Adrenal gland (tissue), 12 donors: ENCODE data around the gene MYG1. TPM values are rescaled to one million over a fixed set of nuclear protein-coding genes. Genes with fewer than 3 reads are reported as not detected.

Source experiments
- DNase-seq, 7 donors: peaks; one replicate each; pipeline ENCODE4 v3.0.0-alpha.2; 2019 to 2020
- H3K27ac ChIP-seq, 5 donors: fragments of 200-600 bp; sonication (generic) in 4 of 5; 1 replicate in 3 of 5; 2 replicates in 2 of 5; pipeline versions ENCODE4 v1.5.1 to v1.8.0; 2016 to 2020; ENCODE audit warnings: mild to moderate bottlenecking in 1 of 5
- H3K27me3 ChIP-seq: fragments of 200-600 bp; 2 replicates; pipeline ENCODE4 v1.8.0; 2021
- H3K36me3 ChIP-seq, 2 donors: fragments of 200-600 bp; replicated peaks in 1 of 2; 1 replicate in 1 of 2; 2 replicates in 1 of 2; pipeline versions ENCODE4 v1.5.1 to v1.8.0; 2018 to 2022
- H3K4me1 ChIP-seq, 2 donors: fragments of 200-600 bp; replicated peaks in 1 of 2; 1 replicate in 1 of 2; 2 replicates in 1 of 2; pipeline versions ENCODE4 v1.5.1 to v1.8.0; 2018 to 2021
- H3K4me3 ChIP-seq, 4 donors: fragments of 200-600 bp; sonication (generic) in 3 of 4; one replicate each; pipeline ENCODE4 v1.5.1; 2016 to 2018
- H3K9me3 ChIP-seq, 3 donors: fragments of 200-600 bp; sonication (generic) in 1 of 3; replicated peaks in 1 of 3; 1 replicate in 2 of 3; 2 replicates in 1 of 3; pipeline versions ENCODE4 v1.5.1 to v1.8.0; 2016 to 2021
- CTCF ChIP-seq, 6 experiments: fragments of 450-650 bp in 4 of 6; fragments of 200-600 bp in 2 of 6; sonication (generic) in 1 of 6; IDR thresholded peaks; 1 replicate in 5 of 6; 2 replicates in 1 of 6; pipeline versions ENCODE4 v1.5.1 to v1.8.0; 2016 to 2021; ENCODE audit warnings: antibody characterized with exemption in 6 of 6, mild to moderate bottlenecking in 2 of 6, moderate library complexity in 1 of 6
- POLR2A ChIP-seq, 2 donors: fragments of 450-650 bp; IDR thresholded peaks; one replicate each; pipeline ENCODE4 v1.6.1; 2017; ENCODE audit warnings: antibody characterized with exemption in 2 of 2, mild to moderate bottlenecking in 2 of 2, moderate library complexity in 1 of 2
- WGBS, 4 donors: extraction: QIAGEN DNeasy Blood & Tissue Kit in 2 of 4; methylation state at CpG; one replicate each; pipeline versions ENCODE4 v1.1.5 to v1.1.7; 2013 to 2017; 5-methylcytosine and 5-hydroxymethylcytosine counted together
- intact Hi-C, 2 donors: fragments of 100-400 bp; cut with DNase I; formaldehyde crosslinking; loops; one replicate each; pipeline versions ENCODE4 v1.14.1 to v1.15.0; 2022 to 2023
- polyA plus RNA-seq, 3 donors: library from polyadenylated mRNA; stranded (reverse); fragments of 200-250 nt in 2 of 3; fragments of 350-450 nt in 1 of 3; fragmentation: Illumina TruSeq in 1 of 3; extraction: RNeasy Lipid Tissue Mini Kit (QIAGEN cat#74804) in 1 of 3; gene quantifications; one replicate each; pipeline ENCODE4 v1.2.3, GENCODE V29; 2013 to 2014
- total RNA-seq, 9 donors: library from RNA; depleted of rRNA in 4 of 9; stranded (reverse); fragments of >200 nt in 4 of 9; fragments of 120-200 nt in 1 of 9; fragmentation: NEBNext Ultra II Directional in 1 of 9; extraction: Animal tissue kit (Norgen Biotek cat#: 25700) in 1 of 9; gene quantifications; one replicate each; pipeline versions ENCODE4 v1.1.0 to v1.2.4, GENCODE V29; 2013 to 2023
- donor health status: healthy with polysubstance abuse.
- donor health status: Bipolar disorder and iron deficiency.
- donor health status: DM: yes; HTN: yes; CAD: no.
- donor health status: DM: no; HTN: no; CAD: no.
- donor health status: DM: no; HTN: no; CAD: no.
- donor health status: DM: yes; HTN: yes; CAD: no.

The MYG1 gene
- total and polyA plus RNA-seq, 12 donors, result 45.9 to 240 (median 70.6) TPM

- Histone ChIP-seq H3K27ac (no peak overlapping the region), H3K4me1 (peaks cover 0 to 12% of the 10 kb centered on the region in 2 donors), H3K36me3 (no peaks in the 10 kb centered on the region), H3K9me3 (no peaks in the 10 kb centered on the region), H3K4me3 (no peak overlapping the region), H3K27me3 (no peaks in the 10 kb centered on the region)
- DNase-seq, result no peak
- 81 to 100% (median 85%) methylated on average over 1 of the region's 1 CpG for WGBS, 4 donors
- TF ChIP-seq CTCF (IDR thresholded peaks at IDR 0.05) (no peak), POLR2A (IDR thresholded peaks at IDR 0.05) (no peak)
- intact Hi-C loops, result loop anchor here in 1 of 2 donors (10.0 kb wide), 1 partner anchor 168 kb away; no protein-coding TSS in a partner anchor
Observed at GRCh38 chr12:53346491-53346890, 47.0 kb downstream of the MYG1 start.

- DNase-seq, result no peak
- H3K36me3 ChIP-seq, result no peaks in the 10 kb centered on the region
- intact Hi-C loops, result loop anchor here in 1 of 2 donors (10.0 kb wide), 1 partner anchor 167 kb away; no protein-coding TSS in a partner anchor
- H3K9me3 ChIP-seq, result no peaks in the 10 kb centered on the region
- H3K4me1 ChIP-seq, result peaks cover under 1 to 17% of the 10 kb centered on the region in 2 donors
- H3K4me3 ChIP-seq, result no peak overlapping the region
- no peak overlapping the region for H3K27ac ChIP-seq
- H3K27me3 ChIP-seq, result no peaks in the 10 kb centered on the region
- TF ChIP-seq POLR2A (IDR thresholded peaks at IDR 0.05), result no peak
- no peak for TF ChIP-seq CTCF (IDR thresholded peaks at IDR 0.05)
- 85 to 96% (median 90%) methylated on average over 4 of the region's 4 CpGs for WGBS, 4 donors
Observed at GRCh38 chr12:53347905-53348304, 48.4 kb downstream of the MYG1 start.

- intact Hi-C loops, result loop anchor here in 1 of 2 donors (2.0 to 5.0 kb wide), 2 partner anchors 68 to 155 kb away; partner anchors contain the start of gene NPFF
- 53 to 58% (median 55%) methylated on average over 21 of the region's 21 CpGs for WGBS, 4 donors
- Histone ChIP-seq H3K27ac (no peak overlapping the region), H3K36me3 (no peaks in the 10 kb centered on the region), H3K4me1 (peaks cover 3 to 8% of the 10 kb centered on the region in 2 donors), H3K9me3 (no peaks in the 10 kb centered on the region), H3K4me3 (no peak overlapping the region), H3K27me3 (no peaks in the 10 kb centered on the region)
- peak; percentile 83 to 95 (median 87) for DNase-seq
- TF ChIP-seq CTCF (IDR thresholded peaks at IDR 0.05) (peak; percentile 89 to 95 (median 93)), POLR2A (IDR thresholded peaks at IDR 0.05) (no peak)
Observed at GRCh38 chr12:53352331-53353256, 53.1 kb downstream of the MYG1 start.

GRCh38 chr12:53353257-53353655 lies 53.8 kb downstream of the MYG1 start:
- peaks cover 3 to 8% of the 10 kb centered on the region in 2 donors for H3K4me1 ChIP-seq
- H3K9me3 ChIP-seq, result no peaks in the 10 kb centered on the region
- no peak overlapping the region for H3K27ac ChIP-seq
- intact Hi-C loops, result loop anchor here in 1 of 2 donors (2.0 to 5.0 kb wide), 2 partner anchors 68 to 154 kb away; partner anchors contain the start of gene NPFF
- DNase-seq, result no peak
- 60 to 83% (median 79%) methylated on average over 5 of the region's 5 CpGs for WGBS, 4 donors
- TF ChIP-seq CTCF (IDR thresholded peaks at IDR 0.05) (no peak), POLR2A (IDR thresholded peaks at IDR 0.05) (no peak)
- H3K4me3 ChIP-seq, result no peak overlapping the region
- no peaks in the 10 kb centered on the region for H3K36me3 ChIP-seq
- no peaks in the 10 kb centered on the region for H3K27me3 ChIP-seq
